HG03520 (cell line): ENCODE data around the gene CDH4.

Experiments
- ATAC-seq: cut with Tn5 transposase; IDR thresholded peaks from one replicate; pipeline ENCODE4 v1.9.1; 2021; ENCODE audit warnings: mild to moderate bottlenecking, moderate library complexity; ENCODE audit not compliant: unreplicated experiment

Gene CDH4

GRCh38 chr20:61280217-61280980 lies 28.3 kb downstream of the CDH4 start:
- ATAC-seq, result no peak

- ATAC-seq, result no peak
Observed at GRCh38 chr20:61281286-61281795, 29.3 kb downstream of the CDH4 start.

- ATAC-seq, result no peak
Observed at GRCh38 chr20:61284752-61285151, 32.7 kb downstream of the CDH4 start.

- ATAC-seq, result no peak
Observed at GRCh38 chr20:61285152-61285645, 33.1 kb downstream of the CDH4 start.

GRCh38 chr20:61285691-61286090 lies 33.6 kb downstream of the CDH4 start:
- ATAC-seq, result no peak

DNA sequence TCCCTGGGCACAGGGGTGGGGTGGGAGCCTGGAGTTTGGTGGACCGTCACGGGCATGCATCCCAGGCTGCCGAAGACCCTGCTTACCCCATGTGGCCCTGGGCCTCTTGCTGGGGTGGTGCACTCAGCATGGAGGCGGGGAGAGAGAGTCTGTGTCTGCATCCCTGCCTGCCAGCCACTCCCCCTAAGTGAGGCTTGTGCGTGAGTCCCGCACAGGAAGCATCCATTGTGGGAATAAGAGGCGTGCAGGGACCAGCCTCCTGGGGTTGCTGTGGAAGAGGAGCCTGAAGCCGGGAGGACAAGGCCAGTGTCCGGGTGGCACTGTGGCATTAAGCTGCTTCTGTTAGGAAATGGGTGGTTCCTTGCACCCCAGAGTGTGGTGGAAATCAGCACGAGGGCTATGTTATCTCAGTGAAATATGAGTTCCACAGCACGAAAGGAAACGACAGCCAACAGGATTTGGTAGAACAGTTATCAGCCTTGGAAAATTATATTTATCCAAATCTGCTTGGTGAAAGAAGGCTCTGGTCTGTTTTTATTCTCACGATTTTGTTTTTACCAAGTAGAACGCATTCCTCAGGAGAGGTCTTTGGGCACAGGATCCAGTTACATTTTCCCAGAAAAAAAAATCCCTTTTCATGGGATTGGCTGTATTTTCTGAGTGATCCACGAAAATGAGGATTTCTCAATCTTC lies 35.7 kb downstream of the CDH4 start:
- no peak for ATAC-seq

GRCh38 chr20:61288331-61288784 lies 36.3 kb downstream of the CDH4 start:
- no peak for ATAC-seq

DNA sequence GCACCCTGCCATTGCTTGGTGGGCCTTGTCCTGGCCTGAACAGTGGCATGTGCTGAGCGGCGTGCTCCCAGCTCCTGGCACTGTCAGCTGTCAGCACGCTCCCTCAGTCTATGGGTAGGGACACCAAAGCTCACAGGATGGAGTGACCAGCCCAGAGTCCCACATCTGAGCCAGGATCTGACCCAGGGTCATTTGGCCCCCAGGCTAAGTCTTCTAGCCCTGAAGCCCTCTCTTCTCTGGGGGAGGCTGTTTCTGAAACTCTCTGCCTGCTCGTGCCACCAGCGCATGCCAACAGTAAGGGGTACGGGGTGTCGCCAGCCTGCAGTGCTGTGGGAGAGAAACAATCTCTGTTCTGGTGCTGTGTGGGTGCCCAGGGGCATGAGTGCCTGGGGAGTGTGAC lies 37.1 kb downstream of the CDH4 start:
- no peak for ATAC-seq

DNA sequence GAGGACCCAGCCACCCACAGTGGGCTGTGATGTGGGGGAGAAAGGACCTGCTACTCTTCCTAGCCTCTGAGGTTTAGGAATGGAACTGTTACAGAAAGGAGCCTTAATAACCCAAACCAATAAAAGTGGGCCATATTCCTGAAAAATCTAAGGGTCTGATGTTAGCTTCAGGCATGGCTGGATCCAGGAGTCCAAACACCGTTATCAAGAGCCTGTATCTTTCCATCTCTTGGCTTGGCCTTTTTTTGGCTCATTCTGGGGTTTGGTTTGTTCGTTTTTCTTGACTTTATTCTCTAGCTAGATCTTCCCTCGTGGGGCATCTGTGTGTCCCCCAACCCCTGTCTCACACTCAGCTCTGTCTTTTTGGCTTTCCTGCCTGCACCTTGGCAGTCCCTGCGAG lies 38.7 kb downstream of the CDH4 start:
- no peak for ATAC-seq

- ATAC-seq, result no peak
Observed at GRCh38 chr20:61291166-61291829, 39.2 kb downstream of the CDH4 start.

GRCh38 chr20:61292391-61292790 lies 40.3 kb downstream of the CDH4 start:
- ATAC-seq, result no peak

- no peak for ATAC-seq
Observed at GRCh38 chr20:61292821-61293612, 41.0 kb downstream of the CDH4 start.

DNA sequence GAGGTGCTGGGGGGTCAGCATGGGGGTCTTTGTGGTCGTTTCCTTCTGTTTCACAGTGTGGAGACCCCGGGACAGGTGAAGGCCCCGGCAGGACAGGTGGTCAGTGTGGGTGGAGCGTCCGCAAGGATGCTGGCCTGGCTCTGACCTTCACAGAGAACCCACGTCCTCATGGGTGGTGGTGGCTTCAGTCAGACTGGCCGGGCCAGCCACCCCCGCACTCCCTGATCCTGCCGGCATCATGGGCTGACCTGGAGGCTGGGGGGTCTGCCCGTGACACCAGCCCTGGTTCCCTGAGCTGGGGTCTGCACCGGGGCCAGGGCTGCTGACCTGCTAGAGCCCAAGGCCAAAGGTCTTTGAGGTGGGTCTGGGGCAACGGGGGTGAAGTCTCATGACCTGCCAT lies 41.9 kb downstream of the CDH4 start:
- no peak for ATAC-seq

- no peak for ATAC-seq
Observed at GRCh38 chr20:61295249-61295648, 43.2 kb downstream of the CDH4 start.

- no peak for ATAC-seq
Observed at GRCh38 chr20:61295682-61296628, 43.9 kb downstream of the CDH4 start.

DNA sequence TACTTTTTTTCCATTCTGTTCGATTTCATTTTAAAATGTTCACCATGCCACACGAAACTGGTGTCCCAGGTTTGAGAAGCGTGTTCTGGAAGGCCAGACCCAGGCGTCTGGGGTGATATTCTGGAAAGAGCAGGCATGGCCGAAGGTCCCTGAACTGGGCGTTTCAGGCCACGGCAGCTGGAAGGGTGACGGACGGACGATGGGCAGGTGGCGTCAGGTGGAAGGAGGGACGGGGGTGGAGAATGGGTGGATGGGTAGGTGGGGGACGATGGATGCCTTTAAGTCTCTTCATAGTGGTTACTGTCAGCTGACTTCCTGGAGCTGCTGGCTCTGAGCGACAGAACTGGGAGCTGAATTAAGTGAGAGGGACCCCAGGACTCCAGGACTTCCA lies 44.6 kb downstream of the CDH4 start:
- ATAC-seq, result no peak

- ATAC-seq, result no peak
Observed at GRCh38 chr20:61297491-61297890, 45.4 kb downstream of the CDH4 start.

DNA sequence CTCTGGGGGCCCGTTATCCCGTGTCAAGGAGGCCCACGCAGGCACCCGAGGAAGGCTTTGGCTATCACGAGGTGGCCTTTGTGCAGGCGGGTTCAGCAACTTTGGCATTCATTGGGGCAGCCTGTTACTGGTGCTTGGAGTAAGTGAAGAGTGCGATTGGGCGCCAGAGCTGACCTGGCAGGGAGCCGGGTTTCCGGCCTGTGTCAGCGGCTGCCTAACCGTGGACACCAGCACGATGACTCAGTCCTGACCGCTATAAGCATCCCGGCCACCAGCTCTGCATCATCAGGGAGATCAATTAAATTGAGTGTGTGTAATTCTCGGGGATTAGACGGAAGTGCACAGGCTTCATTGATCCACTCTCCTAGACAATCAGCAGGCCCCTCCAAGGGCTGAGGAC lies 45.9 kb downstream of the CDH4 start:
- ATAC-seq, result no peak

- ATAC-seq, result no peak
Observed at GRCh38 chr20:61298661-61299060, 46.6 kb downstream of the CDH4 start.

- no peak for ATAC-seq
Observed at GRCh38 chr20:61299104-61299503, 47.0 kb downstream of the CDH4 start.
